Fibroblast of mammary gland (primary cell): ENCODE data around the gene COL15A1.

Experiments used
- DNase-seq: peaks from one replicate; pipeline ENCODE4 v3.0.0-alpha.2; 2010; ENCODE audit warnings: low read depth
- H3K4me3 ChIP-seq: 2 replicates; pipeline ENCODE4 v1.5.1; 2011; ENCODE audit warnings: low read depth, mild to moderate bottlenecking, low read length, moderate library complexity; ENCODE audit not compliant: control insufficient read depth
- CTCF ChIP-seq: conservative IDR thresholded peaks from 2 replicates; pipeline ENCODE4 v1.5.1; 2011; ENCODE audit warnings: low read depth, low read length, inconsistent platforms; ENCODE audit not compliant: control insufficient read depth, insufficient read depth

The COL15A1 gene

GRCh38 chr9:98992885-98993569 lies 49.3 kb downstream of the COL15A1 start:
- TF ChIP-seq CTCF: no peak
- no peak overlapping the region for H3K4me3 ChIP-seq
- peak; percentile 31 for DNase-seq

- H3K4me3 ChIP-seq: no peak overlapping the region
- DNase-seq: no peak
- no peak for TF ChIP-seq CTCF
Measured at GRCh38 chr9:98993570-98993945, 49.9 kb downstream of the COL15A1 start.

- H3K4me3 ChIP-seq: no peak overlapping the region
- DNase-seq: peak; percentile 37
- no peak for TF ChIP-seq CTCF
Measured at GRCh38 chr9:98994172-98995058, 50.7 kb downstream of the COL15A1 start.

GRCh38 chr9:98995059-98995671 lies 51.5 kb downstream of the COL15A1 start:
- TF ChIP-seq CTCF: no peak
- H3K4me3 ChIP-seq: no peak overlapping the region
- peak; percentile 55 for DNase-seq

- no peak overlapping the region for H3K4me3 ChIP-seq
- no peak for TF ChIP-seq CTCF
- DNase-seq: no peak
Measured at GRCh38 chr9:98995971-98996504, 52.3 kb downstream of the COL15A1 start.

GRCh38 chr9:98997604-98998003 lies 53.9 kb downstream of the COL15A1 start:
- TF ChIP-seq CTCF: no peak
- no peak overlapping the region for H3K4me3 ChIP-seq
- peak; percentile 89 for DNase-seq
